Testis (tissue), 2 donors: ENCODE results near the gene NCOR1.

Source experiments
- POLR2A ChIP-seq: fragments of 450-650 bp; IDR thresholded peaks from one replicate; pipeline ENCODE4 v1.6.1; 2017; ENCODE audit warnings: antibody characterized with exemption, mild to moderate bottlenecking, moderate library complexity
- TF ChIP-seq, protein P1 (sequence below), 3 experiments: fragments of 450-650 bp in 2 of 3; fragments of 200-600 bp in 1 of 3; sonication (generic) in 1 of 3; IDR thresholded peaks; one replicate each; pipeline ENCODE4 v1.5.1; 2016 to 2019; ENCODE audit warnings: antibody characterized with exemption in 3 of 3, mild to moderate bottlenecking in 2 of 3, moderate library complexity in 1 of 3

DNA sequence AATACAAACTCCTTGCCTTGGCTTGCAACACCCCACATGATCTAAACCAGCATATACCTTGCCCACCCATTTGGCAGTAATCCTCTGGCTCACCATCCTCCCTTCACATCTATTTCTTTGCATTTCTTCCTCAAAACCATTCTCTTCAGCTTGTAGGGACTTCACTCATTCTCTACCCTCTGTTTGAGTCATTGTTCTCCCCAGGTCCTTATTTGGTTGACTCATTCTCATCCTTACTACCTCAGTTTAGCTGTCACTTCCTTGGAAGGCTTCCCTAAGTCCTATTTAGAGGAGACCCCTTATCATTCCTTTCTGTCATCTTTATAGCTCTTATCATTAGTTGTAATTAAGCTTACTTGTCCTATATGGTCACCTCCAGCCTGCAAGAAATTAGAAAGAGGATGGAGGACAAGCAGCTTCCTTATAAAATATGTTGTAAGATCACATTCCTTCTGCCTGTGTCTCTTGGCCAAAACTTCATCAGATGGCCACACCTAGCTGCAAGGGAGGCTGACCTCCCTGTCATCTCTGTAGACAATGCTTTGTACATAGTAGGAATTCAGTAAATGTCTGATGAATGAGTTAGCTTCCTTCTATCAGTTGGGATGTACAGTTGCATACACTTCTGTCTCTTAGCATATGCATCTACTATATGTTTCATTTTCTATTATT, 214.0 kb downstream of the NCOR1 start:
- TF ChIP-seq, protein P1, sequence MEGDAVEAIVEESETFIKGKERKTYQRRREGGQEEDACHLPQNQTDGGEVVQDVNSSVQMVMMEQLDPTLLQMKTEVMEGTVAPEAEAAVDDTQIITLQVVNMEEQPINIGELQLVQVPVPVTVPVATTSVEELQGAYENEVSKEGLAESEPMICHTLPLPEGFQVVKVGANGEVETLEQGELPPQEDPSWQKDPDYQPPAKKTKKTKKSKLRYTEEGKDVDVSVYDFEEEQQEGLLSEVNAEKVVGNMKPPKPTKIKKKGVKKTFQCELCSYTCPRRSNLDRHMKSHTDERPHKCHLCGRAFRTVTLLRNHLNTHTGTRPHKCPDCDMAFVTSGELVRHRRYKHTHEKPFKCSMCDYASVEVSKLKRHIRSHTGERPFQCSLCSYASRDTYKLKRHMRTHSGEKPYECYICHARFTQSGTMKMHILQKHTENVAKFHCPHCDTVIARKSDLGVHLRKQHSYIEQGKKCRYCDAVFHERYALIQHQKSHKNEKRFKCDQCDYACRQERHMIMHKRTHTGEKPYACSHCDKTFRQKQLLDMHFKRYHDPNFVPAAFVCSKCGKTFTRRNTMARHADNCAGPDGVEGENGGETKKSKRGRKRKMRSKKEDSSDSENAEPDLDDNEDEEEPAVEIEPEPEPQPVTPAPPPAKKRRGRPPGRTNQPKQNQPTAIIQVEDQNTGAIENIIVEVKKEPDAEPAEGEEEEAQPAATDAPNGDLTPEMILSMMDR (IDR thresholded peaks at IDR 0.05), result no peak
- no peak for TF ChIP-seq POLR2A
